ENCODE data around the gene RBP5.

Gene RBP5

GRCh38 chr12:7103837-7104584 lies 24.7 kb downstream of the RBP5 start:
- Histone ChIP-seq H3K4me1 (ENCODE audit: control insufficient read depth, insufficient read depth, low read length) (no peaks in the 10 kb centered on the region), H3K4me3 (ENCODE audit: low read length) (no peak overlapping the region), H3K9ac (ENCODE audit: low read length) (no peak overlapping the region), H3K36me3 (ENCODE audit: control insufficient read depth, insufficient read depth, low read length) (no peaks in the 10 kb centered on the region), H3K9me3 (ENCODE audit: control insufficient read depth, low read length) (no peaks in the 10 kb centered on the region), H3K27me3 (ENCODE audit: control insufficient read depth, insufficient read depth, low read length) (no peaks in the 10 kb centered on the region)

- H3K4me1 ChIP-seq (ENCODE audit: control insufficient read depth, insufficient read depth, low read length): no peaks in the 10 kb centered on the region
- no peak overlapping the region for H3K9ac ChIP-seq (ENCODE audit: low read length)
Observed at GRCh38 chr12:7102582-7102981, 26.1 kb downstream of the RBP5 start.

GRCh38 chr12:7101694-7102131 lies 27.0 kb downstream of the RBP5 start:
- no peak overlapping the region for H3K9ac ChIP-seq (ENCODE audit: low read length)
- H3K36me3 ChIP-seq (ENCODE audit: control insufficient read depth, insufficient read depth, low read length): no peaks in the 10 kb centered on the region
- H3K27me3 ChIP-seq (ENCODE audit: control insufficient read depth, insufficient read depth, low read length): no peaks in the 10 kb centered on the region
- H3K4me1 ChIP-seq (ENCODE audit: control insufficient read depth, insufficient read depth, low read length): no peaks in the 10 kb centered on the region
- H3K4me3 ChIP-seq (ENCODE audit: low read length): no peak overlapping the region
- H3K9me3 ChIP-seq (ENCODE audit: control insufficient read depth, low read length): no peaks in the 10 kb centered on the region

More at GRCh38 chr12:7102582-7102981, 26.1 kb downstream of the RBP5 start:
- H3K36me3 ChIP-seq (ENCODE audit: control insufficient read depth, insufficient read depth, low read length): no peaks in the 10 kb centered on the region
- H3K4me3 ChIP-seq (ENCODE audit: low read length): no peak overlapping the region
- H3K27me3 ChIP-seq (ENCODE audit: control insufficient read depth, insufficient read depth, low read length): no peaks in the 10 kb centered on the region
- H3K9me3 ChIP-seq (ENCODE audit: control insufficient read depth, low read length): no peaks in the 10 kb centered on the region

DNA sequence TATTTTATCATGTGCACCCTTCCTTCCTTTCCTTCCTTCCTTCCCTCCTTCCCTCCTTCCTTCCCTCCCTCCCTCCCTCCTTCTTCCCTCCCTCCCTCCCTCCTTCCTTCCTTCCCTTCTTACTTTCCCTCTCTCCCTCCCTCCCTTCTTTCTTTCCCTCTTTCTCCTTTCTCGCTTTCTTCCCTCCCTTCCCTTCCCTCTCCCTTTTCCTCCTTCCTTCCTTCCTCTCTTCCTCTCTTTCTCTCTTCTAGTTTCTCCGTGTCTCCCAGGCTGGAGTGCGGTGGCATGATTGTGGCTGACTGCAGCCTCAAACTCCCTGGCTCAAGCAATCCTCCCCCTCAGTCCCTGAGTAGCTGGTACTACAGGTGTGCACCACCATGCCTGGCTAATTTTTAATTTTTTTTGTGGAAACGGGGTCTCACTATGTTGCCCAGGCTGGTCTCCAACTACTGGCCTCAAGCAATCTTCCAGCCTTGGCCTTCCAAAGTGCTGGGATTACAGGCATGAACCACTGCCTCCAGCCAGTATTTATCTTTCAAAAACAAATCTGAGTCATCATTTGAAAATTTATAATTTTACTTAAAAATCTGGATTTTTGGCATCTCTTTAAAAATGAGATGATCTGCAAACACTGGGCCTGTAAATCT lies 27.5 kb downstream of the RBP5 start:
- H3K9me3 ChIP-seq (ENCODE audit: control insufficient read depth, low read length): no peaks in the 10 kb centered on the region
- H3K4me1 ChIP-seq (ENCODE audit: control insufficient read depth, insufficient read depth, low read length): no peaks in the 10 kb centered on the region
- no peaks in the 10 kb centered on the region for H3K36me3 ChIP-seq (ENCODE audit: control insufficient read depth, insufficient read depth, low read length)
- H3K4me3 ChIP-seq (ENCODE audit: low read length): no peak overlapping the region
- no peak overlapping the region for H3K9ac ChIP-seq (ENCODE audit: low read length)
- no peaks in the 10 kb centered on the region for H3K27me3 ChIP-seq (ENCODE audit: control insufficient read depth, insufficient read depth, low read length)

DNA sequence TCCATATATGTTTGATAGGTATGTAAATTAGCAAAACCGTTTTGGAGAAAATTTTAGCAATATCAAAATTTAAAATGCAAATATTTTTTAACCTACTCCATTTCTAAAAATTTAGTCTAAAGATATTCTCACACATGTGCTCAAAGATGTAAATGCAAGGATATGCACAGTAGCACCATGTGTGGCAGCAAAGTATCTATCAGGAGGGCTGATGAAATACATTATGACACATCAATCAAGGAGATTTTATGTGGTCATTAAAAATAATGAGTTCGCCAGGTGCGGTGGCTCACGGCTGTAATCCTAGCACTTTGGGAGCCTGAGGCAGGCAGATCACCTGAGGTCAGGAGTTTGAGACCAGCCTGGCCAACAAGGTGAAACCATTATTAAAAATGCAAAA lies 28.4 kb downstream of the RBP5 start:
- no peaks in the 10 kb centered on the region for H3K9me3 ChIP-seq (ENCODE audit: control insufficient read depth, low read length)
- H3K27me3 ChIP-seq (ENCODE audit: control insufficient read depth, insufficient read depth, low read length): no peaks in the 10 kb centered on the region
- no peak overlapping the region for H3K4me3 ChIP-seq (ENCODE audit: low read length)
- H3K9ac ChIP-seq (ENCODE audit: low read length): no peak overlapping the region
- H3K4me1 ChIP-seq (ENCODE audit: control insufficient read depth, insufficient read depth, low read length): no peaks in the 10 kb centered on the region
- H3K36me3 ChIP-seq (ENCODE audit: control insufficient read depth, insufficient read depth, low read length): no peaks in the 10 kb centered on the region

- Histone ChIP-seq H3K9me3 (ENCODE audit: control insufficient read depth, low read length) (no peaks in the 10 kb centered on the region), H3K4me1 (ENCODE audit: control insufficient read depth, insufficient read depth, low read length) (no peaks in the 10 kb centered on the region), H3K36me3 (ENCODE audit: control insufficient read depth, insufficient read depth, low read length) (no peaks in the 10 kb centered on the region), H3K27me3 (ENCODE audit: control insufficient read depth, insufficient read depth, low read length) (no peaks in the 10 kb centered on the region), H3K9ac (ENCODE audit: low read length) (no peak overlapping the region), H3K4me3 (ENCODE audit: low read length) (no peak overlapping the region)
Observed at GRCh38 chr12:7099290-7099996, 29.2 kb downstream of the RBP5 start.

DNA sequence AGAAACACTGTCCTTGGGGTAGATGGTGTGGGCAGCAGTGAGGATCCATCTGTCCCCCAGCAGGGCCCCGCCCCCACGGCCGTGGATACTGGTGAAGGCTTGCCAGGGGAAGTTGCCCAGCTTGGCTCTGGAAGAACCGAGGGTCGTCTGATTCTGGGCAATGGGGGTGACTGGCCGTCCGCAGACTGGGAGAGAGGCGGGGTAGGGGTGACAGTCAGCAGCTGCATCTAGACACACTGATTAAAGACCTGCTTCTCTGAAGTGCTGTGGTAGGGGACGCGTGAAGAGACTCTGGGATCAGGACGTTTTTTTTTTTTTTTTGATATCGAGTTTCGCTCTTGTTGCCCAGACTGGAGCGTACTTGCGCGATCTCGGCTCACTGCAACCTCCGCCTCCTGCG lies 31.7 kb downstream of the RBP5 start:
- H3K4me1 ChIP-seq (ENCODE audit: control insufficient read depth, insufficient read depth, low read length): peaks cover 7% of the 10 kb centered on the region
- H3K27me3 ChIP-seq (ENCODE audit: control insufficient read depth, insufficient read depth, low read length): peaks cover 5% of the 10 kb centered on the region
- no peak overlapping the region for H3K4me3 ChIP-seq (ENCODE audit: low read length)
- no peaks in the 10 kb centered on the region for H3K36me3 ChIP-seq (ENCODE audit: control insufficient read depth, insufficient read depth, low read length)
- no peak overlapping the region for H3K9ac ChIP-seq (ENCODE audit: low read length)
- H3K9me3 ChIP-seq (ENCODE audit: control insufficient read depth, low read length): no peaks in the 10 kb centered on the region

- Histone ChIP-seq H3K4me3 (ENCODE audit: low read length) (no peak overlapping the region), H3K36me3 (ENCODE audit: control insufficient read depth, insufficient read depth, low read length) (no peaks in the 10 kb centered on the region), H3K9ac (ENCODE audit: low read length) (no peak overlapping the region), H3K4me1 (ENCODE audit: control insufficient read depth, insufficient read depth, low read length) (peaks cover 9% of the 10 kb centered on the region), H3K27me3 (ENCODE audit: control insufficient read depth, insufficient read depth, low read length) (peaks cover 5% of the 10 kb centered on the region), H3K9me3 (ENCODE audit: control insufficient read depth, low read length) (no peaks in the 10 kb centered on the region)
Observed at GRCh38 chr12:7096006-7096932, 32.4 kb downstream of the RBP5 start.

DNA sequence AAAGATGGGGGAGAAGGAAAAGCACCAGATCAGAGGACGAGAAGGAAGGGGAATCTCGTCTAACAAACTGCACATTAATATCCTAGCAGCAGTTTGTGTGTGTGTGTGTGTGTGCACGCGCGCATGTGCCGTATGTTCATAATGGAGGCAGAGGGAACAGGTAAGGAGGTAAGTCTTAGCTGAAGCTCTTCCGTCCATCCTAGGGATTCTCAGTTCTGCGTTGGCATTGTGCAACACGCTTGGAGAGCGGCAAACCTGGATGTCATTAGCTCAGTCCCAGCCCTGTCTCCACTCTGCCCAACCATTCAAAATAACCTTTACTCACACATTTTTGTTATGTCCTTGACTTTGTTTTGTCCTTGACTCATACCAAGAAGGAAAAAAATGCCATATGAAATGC lies 34.8 kb downstream of the RBP5 start:
- no peak overlapping the region for H3K9ac ChIP-seq (ENCODE audit: low read length)

GRCh38 chr12:7093486-7093885 lies 35.2 kb downstream of the RBP5 start:
- Histone ChIP-seq H3K9ac (ENCODE audit: low read length) (no peak overlapping the region), H3K27me3 (ENCODE audit: control insufficient read depth, insufficient read depth, low read length) (peaks cover 5% of the 10 kb centered on the region), H3K4me3 (ENCODE audit: low read length) (no peak overlapping the region), H3K4me1 (ENCODE audit: control insufficient read depth, insufficient read depth, low read length) (peaks cover 9% of the 10 kb centered on the region), H3K36me3 (ENCODE audit: control insufficient read depth, insufficient read depth, low read length) (no peaks in the 10 kb centered on the region), H3K9me3 (ENCODE audit: control insufficient read depth, low read length) (no peaks in the 10 kb centered on the region)

More for the DNA sequence above, 34.8 kb downstream of the RBP5 start:
- Histone ChIP-seq H3K36me3 (ENCODE audit: control insufficient read depth, insufficient read depth, low read length) (no peaks in the 10 kb centered on the region), H3K4me3 (ENCODE audit: low read length) (no peak overlapping the region), H3K9me3 (ENCODE audit: control insufficient read depth, low read length) (no peaks in the 10 kb centered on the region), H3K27me3 (ENCODE audit: control insufficient read depth, insufficient read depth, low read length) (peaks cover 5% of the 10 kb centered on the region), H3K4me1 (ENCODE audit: control insufficient read depth, insufficient read depth, low read length) (peaks cover 9% of the 10 kb centered on the region)

DNA sequence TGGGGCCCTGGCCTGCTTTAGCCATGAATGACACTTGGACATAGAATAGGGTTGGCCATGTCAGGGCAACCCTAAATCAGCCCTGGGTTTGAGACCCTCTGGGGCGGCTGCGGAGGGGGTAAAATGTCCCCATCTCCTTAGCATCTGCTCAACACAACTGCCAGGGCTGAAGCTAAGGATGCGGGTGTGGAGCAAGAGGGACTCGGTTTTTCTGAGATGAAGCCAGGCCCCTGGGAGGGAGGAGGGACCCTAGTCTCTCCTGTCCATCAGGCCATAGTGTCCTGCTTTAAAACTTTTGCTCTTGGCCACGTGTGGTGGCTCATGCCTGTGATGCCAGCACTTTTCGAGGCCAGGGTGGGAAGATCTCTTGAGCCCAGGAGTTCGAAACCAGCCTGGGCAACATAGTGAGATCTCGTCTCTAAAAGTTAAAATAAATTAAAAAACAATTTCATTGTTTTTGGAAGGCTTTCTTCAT lies 35.7 kb downstream of the RBP5 start:
- H3K36me3 ChIP-seq (ENCODE audit: control insufficient read depth, insufficient read depth, low read length): no peaks in the 10 kb centered on the region
- peaks cover 9% of the 10 kb centered on the region for H3K4me1 ChIP-seq (ENCODE audit: control insufficient read depth, insufficient read depth, low read length)
- peaks cover 5% of the 10 kb centered on the region for H3K27me3 ChIP-seq (ENCODE audit: control insufficient read depth, insufficient read depth, low read length)
- peak overlapping the region; percentile 14 for H3K9ac ChIP-seq (ENCODE audit: low read length)
- no peaks in the 10 kb centered on the region for H3K9me3 ChIP-seq (ENCODE audit: control insufficient read depth, low read length)
- H3K4me3 ChIP-seq (ENCODE audit: low read length): no peak overlapping the region

Measured in mucosa of stomach (tissue), 1 donor.